AG04450 (cell line): ENCODE results near the gene SERTM1. TPM values are rescaled to one million over a fixed set of nuclear protein-coding genes. Genes with fewer than 3 reads are reported as not detected.

ENCODE experiments used
- polyA plus RNA-seq: library from polyadenylated mRNA; depleted of rRNA; stranded (reverse); fragments of >200 nt; gene quantifications from 2 replicates; pipeline ENCODE4 v1.2.3, GENCODE V29; 2011; rRNA removed

The SERTM1 gene
- polyA plus RNA-seq, 1 experiment, result not detected

Other genes starting within 250 kb of the SERTM1 start
- gene CCNA1, start 241.5 kb upstream of the SERTM1 start, polyA plus RNA-seq, result not detected in 2 replicates
- 3.0 and 4.0 TPM in 2 replicates for gene RFXAP, start 145.2 kb downstream of the SERTM1 start, polyA plus RNA-seq
- gene SMAD9, start 246.2 kb downstream of the SERTM1 start, polyA plus RNA-seq, result 4.7 and 5.3 TPM in 2 replicates